Measurements from ENCODE around the gene SNAP47.
A peak's percentile ranks its signal among the peaks of the same experiment; 100 is the strongest.
"Not testable (repeated sequence)": the region's sequence is repeated elsewhere in the genome, so short reads cannot be mapped to it uniquely, and the experiment has no call there.

Gene SNAP47

GRCh38 chr1:227734856-227735538 is at the start of gene SNAP47, which contains the start of gene JMJD4:
TSS of gene SNAP47 (plus strand) at chr1:227735435. CDS start at chr1:227747737, 12,302 bp downstream.
TSS of gene JMJD4 (minus strand) at chr1:227735302. CDS start at chr1:227735273, 29 bp downstream.
- Histone ChIP-seq H3K4me3 (ENCODE audit: insufficient read depth, low read length, poor library complexity, severe bottlenecking) (peak within 1 kb of the TSS; percentile 95), H3K9me3 (ENCODE audit: insufficient read depth, low read length) (no peaks in the 10 kb centered on the region), H3K79me2 (ENCODE audit: insufficient read depth, low read length) (peaks cover 59% of the 10 kb centered on the region), H4K20me1 (ENCODE audit: low read depth, low read length) (peaks cover 3% of the 10 kb centered on the region; the same call in 1 of the 2 replicates), H3F3A (ENCODE audit: insufficient read depth) (peaks cover 2% of the 10 kb centered on the region; the same call in 1 of the 2 replicates), H3K27me3 (ENCODE audit: low read length) (no peaks in the 10 kb centered on the region), H2AFZ (ENCODE audit: low read depth, low read length, severe bottlenecking) (peak within 1 kb of the TSS; percentile 95), H3K9me2 (replicated peaks; ENCODE audit: insufficient read depth, low read length) (no peaks in the 10 kb centered on the region), H3K27ac (ENCODE audit: low read depth, low read length) (peak within 1 kb of the TSS; percentile 47), H3K36me3 (ENCODE audit: low read length) (no peaks in the 10 kb centered on the region), H3K4me2 (ENCODE audit: low read depth, low read length, poor library complexity, severe bottlenecking) (peak within 1 kb of the TSS; percentile 89), H3K9ac (ENCODE audit: low read length) (peak within 1 kb of the TSS; percentile 94)
- no peak for TF ChIP-seq CTCF (IDR thresholded peaks at IDR 0.05; ENCODE audit: insufficient read depth, low read length, poor library complexity, severe bottlenecking)
- TF ChIP-seq EZH2phosphoT487 (conservative IDR thresholded peaks at IDR 0.05; ENCODE audit: low read length), result no peak

GRCh38 chr1:227685807-227686206 is 49.4 kb upstream of the SNAP47 start:
- no peaks in the 10 kb centered on the region for H4K20me1 ChIP-seq (ENCODE audit: low read depth, low read length)
- H3K9me3 ChIP-seq (ENCODE audit: insufficient read depth, low read length), result no peaks in the 10 kb centered on the region
- H3K27me3 ChIP-seq (ENCODE audit: low read length), result no peaks in the 10 kb centered on the region
- TF ChIP-seq CTCF (IDR thresholded peaks at IDR 0.05; ENCODE audit: insufficient read depth, low read length, poor library complexity, severe bottlenecking) (no peak), EZH2phosphoT487 (conservative IDR thresholded peaks at IDR 0.05; ENCODE audit: low read length) (no peak)
- no peak overlapping the region for H3K4me3 ChIP-seq (ENCODE audit: insufficient read depth, low read length, poor library complexity, severe bottlenecking)
- no peak overlapping the region for H2AFZ ChIP-seq (ENCODE audit: low read depth, low read length, severe bottlenecking)
- no peak overlapping the region for H3K27ac ChIP-seq (ENCODE audit: low read depth, low read length)
- no peak overlapping the region for H3K4me2 ChIP-seq (ENCODE audit: low read depth, low read length, poor library complexity, severe bottlenecking)
- H3K79me2 ChIP-seq (ENCODE audit: insufficient read depth, low read length), result no peaks in the 10 kb centered on the region
- no peaks in the 10 kb centered on the region for H3F3A ChIP-seq (ENCODE audit: insufficient read depth)
- no peaks in the 10 kb centered on the region for H3K9me2 ChIP-seq (replicated peaks; ENCODE audit: insufficient read depth, low read length)
- no peaks in the 10 kb centered on the region for H3K36me3 ChIP-seq (ENCODE audit: low read length)
- no peak overlapping the region for H3K9ac ChIP-seq (ENCODE audit: low read length)

- H3F3A ChIP-seq (ENCODE audit: insufficient read depth), result no peaks in the 10 kb centered on the region
- no peaks in the 10 kb centered on the region for H4K20me1 ChIP-seq (ENCODE audit: low read depth, low read length)
- no peak overlapping the region for H3K27ac ChIP-seq (ENCODE audit: low read depth, low read length)
- TF ChIP-seq CTCF (IDR thresholded peaks at IDR 0.05; ENCODE audit: insufficient read depth, low read length, poor library complexity, severe bottlenecking) (no peak), EZH2phosphoT487 (conservative IDR thresholded peaks at IDR 0.05; ENCODE audit: low read length) (no peak)
- no peak overlapping the region for H3K9ac ChIP-seq (ENCODE audit: low read length)
- 0 out of 2 replicates have a peak, but pooled peaks cover 10% of the 10 kb centered on the region for H3K9me3 ChIP-seq (ENCODE audit: insufficient read depth, low read length)
- no peak overlapping the region for H3K4me2 ChIP-seq (ENCODE audit: low read depth, low read length, poor library complexity, severe bottlenecking)
- no peaks in the 10 kb centered on the region for H3K9me2 ChIP-seq (replicated peaks; ENCODE audit: insufficient read depth, low read length)
- H3K27me3 ChIP-seq (ENCODE audit: low read length), result no peaks in the 10 kb centered on the region
- no peaks in the 10 kb centered on the region for H3K79me2 ChIP-seq (ENCODE audit: insufficient read depth, low read length)
- H3K4me3 ChIP-seq (ENCODE audit: insufficient read depth, low read length, poor library complexity, severe bottlenecking), result no peak overlapping the region
- H2AFZ ChIP-seq (ENCODE audit: low read depth, low read length, severe bottlenecking), result no peak overlapping the region
- H3K36me3 ChIP-seq (ENCODE audit: low read length), result no peaks in the 10 kb centered on the region
Observed at GRCh38 chr1:227697321-227697864, 37.8 kb upstream of the SNAP47 start.

- not testable (repeated sequence) for H3K4me2 ChIP-seq (ENCODE audit: low read depth, low read length, poor library complexity, severe bottlenecking); H3K36me3 ChIP-seq (ENCODE audit: low read length); H2AFZ ChIP-seq (ENCODE audit: low read depth, low read length, severe bottlenecking); H3K79me2 ChIP-seq (ENCODE audit: insufficient read depth, low read length); H3K4me3 ChIP-seq (ENCODE audit: insufficient read depth, low read length, poor library complexity, severe bottlenecking); H3K9me3 ChIP-seq (ENCODE audit: insufficient read depth, low read length); H3K27ac ChIP-seq (ENCODE audit: low read depth, low read length); H3K9me2 ChIP-seq (replicated peaks; ENCODE audit: insufficient read depth, low read length); H3F3A ChIP-seq (ENCODE audit: insufficient read depth); H4K20me1 ChIP-seq (ENCODE audit: low read depth, low read length); H3K9ac ChIP-seq (ENCODE audit: low read length); H3K27me3 ChIP-seq (ENCODE audit: low read length)
Observed at GRCh38 chr1:227701631-227702030, 33.6 kb upstream of the SNAP47 start.
